ENCODE data around the gene HPRT1. TPM values are rescaled to one million over a fixed set of nuclear protein-coding genes. Genes with fewer than 3 reads are reported as not detected.

The HPRT1 gene
- total RNA-seq, 1 experiment from 2014 or later: 44.1 TPM

GRCh38 chrX:134443461-134443860 is 16.5 kb upstream of the HPRT1 start:
- no peaks in the 10 kb centered on the region for H3K27me3 ChIP-seq (ENCODE audit: low read length)
- no peak overlapping the region for H3K4me2 ChIP-seq (ENCODE audit: low read length)
- ATAC-seq: no peak

DNA sequence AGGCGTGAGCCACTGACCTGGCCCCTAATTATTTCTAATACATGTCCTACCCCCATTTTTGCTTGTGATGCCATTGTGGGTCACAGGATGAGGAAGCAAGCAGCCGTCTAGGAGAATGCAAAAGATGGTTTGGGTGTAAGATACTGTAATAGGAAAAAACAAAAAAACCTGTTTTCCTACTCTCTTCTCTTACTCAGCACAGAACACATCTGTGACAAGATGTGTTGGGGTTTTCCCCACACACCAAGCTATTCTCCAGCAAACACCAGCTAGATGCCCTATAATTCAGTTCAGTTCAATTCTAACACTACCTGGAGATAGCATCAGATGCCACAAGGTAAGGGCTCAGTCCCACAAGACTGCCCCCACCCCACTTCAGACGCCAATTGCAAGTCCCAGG is 15.3 kb upstream of the HPRT1 start:
- ATAC-seq (no peak), DNase-seq (no peak)
- H3K4me3 ChIP-seq (ENCODE audit: low read length): no peak overlapping the region
- no peaks in the 10 kb centered on the region for H3K36me3 ChIP-seq (ENCODE audit: low read depth, low read length)
- intact Hi-C loops (cut with micrococcal nuclease): no loop called here
- no peaks in the 10 kb centered on the region for H3K79me2 ChIP-seq (ENCODE audit: low read length)
- no peaks in the 10 kb centered on the region for H3K4me1 ChIP-seq (ENCODE audit: insufficient read depth, low read length)
- BruUV-seq (replicated peaks): no TSS peak
- no peaks in the 10 kb centered on the region for H3K9me3 ChIP-seq (ENCODE audit: low read length)
- H3K9ac ChIP-seq (ENCODE audit: low read length): no peak overlapping the region
- no peaks in the 10 kb centered on the region for H3F3A ChIP-seq (ENCODE audit: low read length, unreplicated experiment)
- H3K27me3 ChIP-seq (ENCODE audit: low read length): no peaks in the 10 kb centered on the region
- no peak overlapping the region for H2AFZ ChIP-seq (ENCODE audit: low read length)
- H4K20me1 ChIP-seq (ENCODE audit: low read length): no peaks in the 10 kb centered on the region
- H3K9me2 ChIP-seq (replicated peaks; ENCODE audit: low read length): no peaks in the 10 kb centered on the region
- CTCF ChIA-PET: interaction anchor here (0.6 kb wide), 1 partner anchor 396 kb away, joined by 4 read pairs; no protein-coding TSS in a partner anchor
- POLR2A ChIA-PET (ENCODE audit: unreplicated experiment): no interaction called here
- H3K27ac ChIP-seq (ENCODE audit: low read length): no peak overlapping the region
- no peak for TF ChIP-seq EZH2 (IDR thresholded peaks at IDR 0.05; ENCODE audit: low read length, unreplicated experiment)
- no peak overlapping the region for H3K4me2 ChIP-seq (ENCODE audit: low read length)

More at GRCh38 chrX:134443461-134443860, 16.5 kb upstream of the HPRT1 start:
- BruUV-seq (replicated peaks): no TSS peak
- intact Hi-C loops (cut with micrococcal nuclease): no loop called here
- H3F3A ChIP-seq (ENCODE audit: low read length, unreplicated experiment): no peaks in the 10 kb centered on the region
- H4K20me1 ChIP-seq (ENCODE audit: low read length): no peaks in the 10 kb centered on the region
- no peak overlapping the region for H3K27ac ChIP-seq (ENCODE audit: low read length)
- TF ChIP-seq EZH2phosphoT487 (IDR thresholded peaks at IDR 0.05; ENCODE audit: borderline replicate concordance, low read length) (no peak), EZH2 (IDR thresholded peaks at IDR 0.05; ENCODE audit: low read length, unreplicated experiment) (no peak)
- TF ChIP-seq, protein P1, sequence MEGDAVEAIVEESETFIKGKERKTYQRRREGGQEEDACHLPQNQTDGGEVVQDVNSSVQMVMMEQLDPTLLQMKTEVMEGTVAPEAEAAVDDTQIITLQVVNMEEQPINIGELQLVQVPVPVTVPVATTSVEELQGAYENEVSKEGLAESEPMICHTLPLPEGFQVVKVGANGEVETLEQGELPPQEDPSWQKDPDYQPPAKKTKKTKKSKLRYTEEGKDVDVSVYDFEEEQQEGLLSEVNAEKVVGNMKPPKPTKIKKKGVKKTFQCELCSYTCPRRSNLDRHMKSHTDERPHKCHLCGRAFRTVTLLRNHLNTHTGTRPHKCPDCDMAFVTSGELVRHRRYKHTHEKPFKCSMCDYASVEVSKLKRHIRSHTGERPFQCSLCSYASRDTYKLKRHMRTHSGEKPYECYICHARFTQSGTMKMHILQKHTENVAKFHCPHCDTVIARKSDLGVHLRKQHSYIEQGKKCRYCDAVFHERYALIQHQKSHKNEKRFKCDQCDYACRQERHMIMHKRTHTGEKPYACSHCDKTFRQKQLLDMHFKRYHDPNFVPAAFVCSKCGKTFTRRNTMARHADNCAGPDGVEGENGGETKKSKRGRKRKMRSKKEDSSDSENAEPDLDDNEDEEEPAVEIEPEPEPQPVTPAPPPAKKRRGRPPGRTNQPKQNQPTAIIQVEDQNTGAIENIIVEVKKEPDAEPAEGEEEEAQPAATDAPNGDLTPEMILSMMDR (conservative IDR thresholded peaks at IDR 0.05; ENCODE audit: low read depth, low read length): no peak
- no peaks in the 10 kb centered on the region for H3K79me2 ChIP-seq (ENCODE audit: low read length)
- no peaks in the 10 kb centered on the region for H3K4me1 ChIP-seq (ENCODE audit: insufficient read depth, low read length)
- no peaks in the 10 kb centered on the region for H3K36me3 ChIP-seq (ENCODE audit: low read depth, low read length)
- no peak for DNase-seq
- no peaks in the 10 kb centered on the region for H3K9me2 ChIP-seq (replicated peaks; ENCODE audit: low read length)
- ChIA-PET CTCF (no interaction called here), POLR2A (ENCODE audit: unreplicated experiment) (no interaction called here)
- no peaks in the 10 kb centered on the region for H3K9me3 ChIP-seq (ENCODE audit: low read length)
- no peak overlapping the region for H3K9ac ChIP-seq (ENCODE audit: low read length)
- no peak overlapping the region for H2AFZ ChIP-seq (ENCODE audit: low read length)
- H3K4me3 ChIP-seq (ENCODE audit: low read length): no peak overlapping the region

GRCh38 chrX:134452596-134452995 is 7.4 kb upstream of the HPRT1 start:
- Histone ChIP-seq H3K36me3 (ENCODE audit: low read depth, low read length) (no peaks in the 10 kb centered on the region), H4K20me1 (ENCODE audit: low read length) (no peaks in the 10 kb centered on the region), H2AFZ (ENCODE audit: low read length) (no peak overlapping the region), H3K27ac (ENCODE audit: low read length) (no peak overlapping the region), H3K9ac (ENCODE audit: low read length) (no peak overlapping the region), H3K4me3 (ENCODE audit: low read length) (no peak overlapping the region), H3K9me3 (ENCODE audit: low read length) (no peaks in the 10 kb centered on the region), H3F3A (ENCODE audit: low read length, unreplicated experiment) (no peaks in the 10 kb centered on the region), H3K4me1 (ENCODE audit: insufficient read depth, low read length) (no peaks in the 10 kb centered on the region), H3K4me2 (ENCODE audit: low read length) (no peak overlapping the region), H3K9me2 (replicated peaks; ENCODE audit: low read length) (no peaks in the 10 kb centered on the region), H3K79me2 (ENCODE audit: low read length) (no peaks in the 10 kb centered on the region), H3K27me3 (ENCODE audit: low read length) (no peaks in the 10 kb centered on the region)
- ChIA-PET CTCF (no interaction called here), POLR2A (ENCODE audit: unreplicated experiment) (no interaction called here)
- intact Hi-C loops (cut with micrococcal nuclease): no loop called here
- ATAC-seq (no peak), DNase-seq (no peak)
- BruUV-seq (replicated peaks): no TSS peak
- TF ChIP-seq EZH2phosphoT487 (IDR thresholded peaks at IDR 0.05; ENCODE audit: borderline replicate concordance, low read length) (no peak), EZH2 (IDR thresholded peaks at IDR 0.05; ENCODE audit: low read length, unreplicated experiment) (no peak)
- TF ChIP-seq, protein P1 (conservative IDR thresholded peaks at IDR 0.05; ENCODE audit: low read depth, low read length): no peak

Measured in PC-3 (cell line).